HUDEP-2 (cell line): ENCODE measurements around the gene RBM19.

Source experiments
- DNase-seq, 76 experiments: peaks; one replicate each; lab custom pipeline; 2025; ENCODE audit not compliant: unreplicated experiment in 76 of 76; lab: John Stamatoyannopoulos, UW

Gene RBM19

GRCh38 chr12:113887906-113888305 lies 78.2 kb downstream of the RBM19 start:
- DNase-seq: no peak

- no peak for DNase-seq
Measured at GRCh38 chr12:113886721-113887120, 79.4 kb downstream of the RBM19 start.

- no peak for DNase-seq
Measured at GRCh38 chr12:113884392-113884791, 81.7 kb downstream of the RBM19 start.

- no peak for DNase-seq
Measured at GRCh38 chr12:113882690-113883089, 83.4 kb downstream of the RBM19 start.

- DNase-seq: no peak
Measured at GRCh38 chr12:113880988-113881962, 84.8 kb downstream of the RBM19 start.

GRCh38 chr12:113880326-113880725 lies 85.8 kb downstream of the RBM19 start:
- DNase-seq: no peak

- DNase-seq: no peak
Measured at GRCh38 chr12:113879658-113880057, 86.5 kb downstream of the RBM19 start.

GRCh38 chr12:113877607-113878006 lies 88.5 kb downstream of the RBM19 start:
- no peak for DNase-seq

- DNase-seq: no peak
Measured at GRCh38 chr12:113876160-113876559, 90.0 kb downstream of the RBM19 start.

- DNase-seq: no peak
Measured at GRCh38 chr12:113875691-113876090, 90.4 kb downstream of the RBM19 start.

- no peak for DNase-seq
Measured at GRCh38 chr12:113874999-113875561, 91.0 kb downstream of the RBM19 start.

- DNase-seq: no peak
Measured at GRCh38 chr12:113874326-113874725, 91.8 kb downstream of the RBM19 start.

GRCh38 chr12:113873740-113874139 lies 92.4 kb downstream of the RBM19 start:
- no peak for DNase-seq

GRCh38 chr12:113870890-113871289 lies 95.2 kb downstream of the RBM19 start:
- DNase-seq: no peak

GRCh38 chr12:113870035-113870434 lies 96.1 kb downstream of the RBM19 start:
- no peak for DNase-seq

- DNase-seq: no peak
Measured at GRCh38 chr12:113868365-113868764, 97.8 kb downstream of the RBM19 start.

GRCh38 chr12:113867258-113867657 lies 98.9 kb downstream of the RBM19 start:
- DNase-seq: no peak

- DNase-seq: no peak
Measured at GRCh38 chr12:113866496-113866895, 99.6 kb downstream of the RBM19 start.

- DNase-seq: no peak
Measured at GRCh38 chr12:113863455-113863845, 102.7 kb downstream of the RBM19 start.

- DNase-seq: no peak
Measured at GRCh38 chr12:113862590-113863454, 103.3 kb downstream of the RBM19 start.

GRCh38 chr12:113861708-113862312 lies 104.3 kb downstream of the RBM19 start:
- DNase-seq: no peak
